A549 (cell line): ENCODE data around the gene ZNF391.

Experiments used
- ELK1 ChIP-seq: fragments of 150-350 bp; IDR thresholded peaks from 2 replicates; pipeline ENCODE4 v1.6.1; 2014; ENCODE audit warnings: low read depth, mild to moderate bottlenecking, low read length
- EP300 ChIP-seq, 2 experiments: fragments of >200 bp; sonication (Bioruptor Twin); formaldehyde crosslinking; IDR thresholded peaks; 2 replicates in 1 of 2; 3 replicates in 1 of 2; pipeline ENCODE4 v1.6.1; 2016 to 2017
- JUN ChIP-seq, 2 experiments: fragments of >200 bp; sonication (Bioruptor Twin); formaldehyde crosslinking; IDR thresholded peaks; 2 replicates in 1 of 2; 3 replicates in 1 of 2; pipeline ENCODE4 v1.6.1; 2016 to 2017
- POLR2A ChIP-seq: IDR thresholded peaks from 2 replicates; pipeline ENCODE4 v1.6.1; 2012; ENCODE audit warnings: mild to moderate bottlenecking, low read length

GRCh38 chr6:27415898-27416297 is 27.3 kb downstream of the ZNF391 start:
- no peak for TF ChIP-seq POLR2A
- TF ChIP-seq EP300 (IDR thresholded peaks at IDR 0.05): no peak
- no peak for TF ChIP-seq ELK1
- TF ChIP-seq JUN (IDR thresholded peaks at IDR 0.05): no peak
